Activated T-cell treated with anti-CD3 and anti-CD28 coated beads for 4 hours (primary cell): Measurements from ENCODE around the gene HCRTR1.

Experiments used
- DNase-seq: peaks from one replicate; pipeline ENCODE4 v3.0.0-alpha.2; 2020

HCRTR1 gene

DNA sequence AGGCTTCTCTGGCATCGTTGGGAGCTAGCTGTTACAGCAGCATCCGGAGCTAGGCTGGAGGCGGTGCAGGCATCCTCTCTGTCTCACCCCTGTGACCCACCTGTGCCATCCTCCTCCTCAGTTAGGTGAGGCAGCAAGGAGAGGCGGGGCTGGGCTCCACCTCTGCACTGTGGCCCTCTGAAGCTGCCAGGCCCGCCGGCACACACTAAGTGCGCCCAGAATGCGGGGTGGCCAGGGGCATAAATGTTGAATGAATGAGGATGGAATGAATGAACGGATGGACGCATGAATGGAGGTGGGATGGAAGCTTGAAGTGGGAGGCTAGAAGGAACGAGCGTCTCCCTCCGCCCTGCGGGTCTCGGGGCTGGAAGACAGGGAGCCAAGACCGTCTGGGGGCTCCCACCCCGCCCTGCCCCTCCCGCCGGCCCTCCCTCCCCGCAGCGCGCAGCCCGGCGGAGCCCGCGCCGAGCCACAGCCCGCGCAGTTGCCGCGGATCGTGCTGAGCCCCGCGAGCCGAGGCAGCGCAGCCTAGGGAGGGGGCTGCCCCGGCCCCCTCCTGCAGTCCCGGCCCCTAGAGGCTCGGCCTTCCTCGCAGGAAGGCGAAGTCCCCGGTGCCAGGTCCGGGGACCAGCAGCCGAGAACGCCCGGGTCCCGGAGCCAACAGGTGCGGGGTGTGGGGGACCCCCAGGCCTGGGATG is at the start of gene HCRTR1:
Gene HCRTR1 (plus strand): TSS at position 472 of the 698 bp plus-strand sequence. CDS start 1,504 bp downstream, outside the sequence.
- DNase-seq = no peak

GRCh38 chr1:31567956-31568570 is 49.4 kb upstream of the HCRTR1 start:
- no peak for DNase-seq

- no peak for DNase-seq
These were observed 48.4 kb upstream of the HCRTR1 start for GRCh38 chr1:31568895-31569595.

- DNase-seq = no peak
These were observed 47.8 kb upstream of the HCRTR1 start for GRCh38 chr1:31569596-31570173.

GRCh38 chr1:31570228-31570627 is 47.3 kb upstream of the HCRTR1 start:
- DNase-seq = no peak

DNA sequence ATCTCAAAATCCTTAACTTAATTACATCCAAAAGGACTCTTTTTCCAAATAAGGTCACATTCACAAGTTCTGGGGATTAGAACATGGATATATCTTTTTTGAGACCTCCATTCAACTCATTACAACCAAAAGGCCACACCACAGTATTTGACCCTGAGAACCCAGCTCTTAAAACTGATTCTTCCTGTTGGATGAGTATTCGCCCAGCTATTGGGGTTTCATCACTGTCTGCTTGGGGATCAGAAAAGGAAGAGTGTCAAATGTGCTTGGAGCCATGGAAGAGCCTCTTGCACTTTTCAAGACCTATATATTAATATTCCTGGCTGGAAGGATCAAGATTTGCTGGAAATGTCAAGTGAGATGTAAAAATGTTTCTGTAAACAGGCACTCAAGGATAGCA is 46.6 kb upstream of the HCRTR1 start:
- no peak for DNase-seq

GRCh38 chr1:31571340-31572295 is 45.9 kb upstream of the HCRTR1 start:
- DNase-seq = no peak

DNA sequence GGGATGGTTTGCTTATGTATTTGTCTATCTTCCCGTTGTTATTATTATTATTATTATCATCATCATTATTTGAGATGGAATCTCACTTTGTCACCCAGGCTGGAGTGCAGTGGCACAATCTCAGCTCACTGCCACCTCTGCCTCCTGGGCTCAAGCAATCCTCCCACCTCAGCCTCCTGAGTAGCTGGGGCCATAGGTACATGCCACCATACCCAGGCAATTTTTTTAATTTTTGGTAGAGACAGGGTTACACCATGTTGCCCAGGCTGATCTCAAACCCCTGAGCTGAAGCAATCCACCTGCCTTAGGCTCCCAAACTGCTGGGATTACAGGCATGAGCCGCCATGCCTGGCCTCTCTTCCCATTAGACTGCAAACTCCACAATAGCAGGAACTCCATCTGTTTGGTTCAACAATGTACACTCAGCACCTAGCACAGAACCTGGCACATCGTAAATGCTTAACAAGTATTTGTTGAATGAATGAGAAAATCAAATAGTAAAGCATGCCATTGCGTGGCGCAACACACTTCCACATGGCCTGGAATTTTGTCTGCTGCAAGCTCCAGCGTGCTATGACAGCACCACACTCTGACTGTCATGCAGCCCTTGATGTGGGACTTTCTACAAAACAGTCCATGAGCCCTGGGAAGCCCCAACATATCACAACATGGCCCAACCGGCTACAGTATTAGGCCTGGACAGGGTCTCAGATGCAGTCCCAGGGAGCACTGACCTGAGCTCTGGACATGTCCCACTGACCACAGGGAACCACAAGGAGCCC is 45.0 kb upstream of the HCRTR1 start:
- no peak for DNase-seq

DNA sequence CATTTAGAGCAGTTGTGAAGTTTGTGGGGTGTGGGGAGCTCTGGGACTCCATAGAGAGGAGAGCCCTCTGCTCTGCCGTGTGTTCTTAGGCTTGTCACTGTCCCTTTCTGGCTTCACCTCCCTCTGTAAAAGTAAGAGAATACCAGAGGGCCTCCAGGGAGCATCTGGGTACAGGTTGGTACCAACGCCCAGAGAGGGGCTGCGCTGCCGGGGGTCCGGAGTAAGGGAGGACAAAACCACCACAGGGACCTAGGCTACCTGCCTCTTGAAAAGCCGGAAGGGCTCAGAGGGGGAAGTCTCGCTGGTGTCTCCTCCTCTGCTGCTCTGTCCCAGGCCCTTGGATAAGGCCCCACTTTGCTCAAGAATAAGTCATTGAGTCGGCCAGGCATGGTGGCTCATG is 44.2 kb upstream of the HCRTR1 start:
- DNase-seq = no peak

GRCh38 chr1:31574749-31575368 is 42.6 kb upstream of the HCRTR1 start:
- no peak for DNase-seq

DNA sequence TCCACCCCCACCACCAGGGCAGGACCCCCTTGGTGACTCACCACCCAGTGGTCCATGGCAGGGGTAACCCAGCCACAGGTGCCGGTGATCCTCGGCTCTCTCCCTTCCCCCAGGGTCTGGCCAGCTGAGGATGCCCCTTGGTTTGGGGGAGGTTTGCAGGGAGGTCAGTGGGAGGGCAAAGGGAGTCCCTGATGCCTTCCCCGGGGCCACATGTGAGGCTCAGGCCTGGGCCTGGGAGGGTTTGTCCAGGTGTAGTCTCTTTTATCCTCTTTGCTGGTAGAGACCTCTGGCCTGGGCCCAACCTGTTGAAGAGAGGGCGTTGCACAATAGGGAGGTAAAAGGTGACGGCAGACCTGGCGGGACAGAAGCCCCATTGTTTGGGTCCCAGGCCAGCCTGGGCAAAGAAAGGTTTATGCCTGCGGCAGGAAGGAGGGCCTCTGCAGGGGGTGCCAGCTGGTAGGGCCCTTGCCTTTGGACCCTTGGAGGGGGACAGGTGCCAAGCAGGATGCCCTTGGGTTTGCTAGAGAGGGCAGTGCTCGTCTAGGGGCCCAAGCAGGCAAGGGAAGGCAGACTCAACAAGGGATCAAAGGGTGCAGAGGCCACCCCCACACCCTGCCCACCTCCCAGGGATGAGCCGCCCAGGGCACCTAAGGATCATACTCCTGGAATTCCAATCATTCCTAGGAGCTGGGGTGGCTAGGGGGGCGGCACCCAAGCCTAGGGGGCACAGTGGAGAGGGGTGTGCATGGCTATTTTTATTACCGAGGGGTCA is 41.9 kb upstream of the HCRTR1 start:
- DNase-seq = no peak

- DNase-seq = no peak
These were observed 41.3 kb upstream of the HCRTR1 start, which contains the start of gene TINAGL1 for GRCh38 chr1:31576201-31576669. TSS of gene TINAGL1 (plus strand) at chr1:31576515. CDS start at chr1:31577149, 634 bp downstream.

GRCh38 chr1:31576743-31577455 is 40.6 kb upstream of the HCRTR1 start:
- DNase-seq = no peak

DNA sequence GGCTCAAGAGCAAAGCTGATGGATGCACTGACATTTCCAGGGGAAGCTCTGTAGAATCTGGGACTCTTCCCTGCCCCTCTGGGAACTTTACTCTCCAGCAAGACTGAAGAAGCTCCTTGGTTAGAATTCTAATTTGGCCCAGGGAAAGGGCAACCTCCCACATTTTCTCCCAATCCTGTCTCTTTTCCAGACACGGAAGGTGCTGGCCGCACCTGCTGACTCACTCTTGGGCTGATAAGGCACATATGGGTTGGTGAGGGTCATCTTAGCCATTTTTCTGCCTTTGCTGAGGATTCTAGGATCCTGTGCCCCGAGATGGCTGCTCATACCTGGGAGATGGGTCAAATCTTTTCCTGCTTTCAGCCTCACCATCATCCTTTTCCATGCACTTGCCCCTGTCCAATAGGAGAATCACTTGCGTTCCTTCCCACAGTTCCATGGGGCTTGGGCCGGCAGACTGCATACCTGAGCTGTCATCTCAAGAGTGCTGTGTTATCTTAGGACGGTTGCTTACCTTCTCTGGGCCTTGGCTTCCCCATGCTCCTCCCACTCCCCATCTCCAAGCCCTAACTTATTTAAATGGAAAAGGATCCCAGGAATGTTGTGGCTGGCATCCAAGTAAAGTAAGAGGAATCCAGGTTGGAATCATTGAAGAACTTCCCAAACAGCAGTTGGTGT is 39.8 kb upstream of the HCRTR1 start:
- DNase-seq = no peak

DNA sequence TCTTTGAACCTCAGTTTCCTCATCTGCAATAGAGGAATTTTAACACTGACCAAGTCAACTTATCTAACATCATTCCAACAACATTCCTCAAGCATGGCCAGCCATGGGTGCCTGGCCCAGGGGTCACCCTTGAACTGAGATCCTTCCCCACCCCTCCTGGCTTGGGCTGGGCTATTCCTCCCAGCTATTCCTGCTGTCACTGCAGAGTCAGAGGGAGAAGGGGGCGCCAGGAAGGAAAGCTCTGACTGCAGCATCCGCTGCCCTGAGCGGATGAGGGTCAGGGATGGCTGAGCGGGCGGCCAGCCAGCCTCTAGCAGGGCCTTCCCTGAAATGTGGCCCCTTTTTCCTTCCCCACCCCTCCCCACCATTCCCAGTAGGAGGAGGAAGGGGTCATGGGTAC is 38.1 kb upstream of the HCRTR1 start:
- DNase-seq = no peak

DNA sequence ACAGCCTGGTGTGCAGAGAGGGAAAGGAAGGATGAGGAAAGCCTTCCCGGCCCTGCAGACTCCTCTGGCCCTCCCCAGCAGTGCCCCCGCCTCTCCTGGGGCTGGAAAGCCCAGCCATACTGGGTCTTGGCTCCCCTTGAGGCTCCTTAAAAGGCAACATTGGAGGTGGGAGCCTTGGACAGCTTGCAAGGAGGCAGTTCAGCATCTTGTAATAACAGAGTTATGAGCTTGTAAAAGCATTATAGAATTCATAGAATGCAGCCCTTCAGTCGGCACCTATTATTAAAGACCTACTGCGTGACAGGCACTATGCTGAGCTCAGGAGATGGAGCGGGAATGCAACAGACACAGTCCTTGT is 37.0 kb upstream of the HCRTR1 start:
- DNase-seq = no peak

- DNase-seq = no peak
These were observed 36.4 kb upstream of the HCRTR1 start for GRCh38 chr1:31580891-31581603.
